ENCODE results near the gene PYGL.
"Not testable (repeated sequence)": the region's sequence is repeated elsewhere in the genome, so short reads cannot be mapped to it uniquely, and the experiment has no call there.

The PYGL gene

GRCh38 chr14:50943943-50944646 lies at the start of gene PYGL:
PYGL (minus strand) TSS chr14:50944483; CDS start chr14:50944403, 80 bp downstream.
- peak in 1 of 2 experiments; percentile 71 for DNase-seq

- DNase-seq: no peak
Observed at GRCh38 chr14:50985859-50986331, 41.6 kb upstream of the PYGL start.

GRCh38 chr14:50985124-50985858 lies 41.0 kb upstream of the PYGL start:
- no peak for DNase-seq

DNA sequence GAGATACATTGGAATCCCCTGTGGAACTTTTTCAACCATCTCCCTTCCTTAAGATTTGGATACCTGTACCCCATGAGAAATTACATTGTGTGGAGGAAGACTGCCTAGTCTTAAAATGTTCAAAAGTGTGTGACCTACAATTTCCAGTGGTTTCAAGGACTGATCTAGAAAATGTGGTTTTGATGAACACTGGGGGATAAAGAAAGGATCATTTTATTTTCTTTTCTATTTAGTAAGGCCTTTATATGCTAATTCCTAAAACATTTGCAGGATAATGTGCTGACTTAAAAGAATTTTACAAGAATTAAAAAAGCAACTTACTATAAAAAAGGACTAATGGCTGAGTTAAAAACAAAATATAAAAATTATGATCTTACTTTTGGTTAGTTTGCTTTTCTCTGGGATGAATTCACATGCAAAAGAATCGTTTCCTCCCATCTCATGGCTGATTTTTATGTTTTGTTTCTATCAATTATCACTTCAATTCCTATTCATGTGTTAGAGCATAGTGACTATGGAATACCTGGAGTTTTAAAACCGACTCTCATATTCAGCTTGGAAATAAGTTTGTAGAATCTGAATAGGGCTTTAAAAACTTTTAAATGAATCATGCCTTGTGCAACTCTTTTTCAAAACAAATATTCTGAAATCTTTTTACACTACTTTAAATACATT lies 39.9 kb upstream of the PYGL start:
- DNase-seq: no peak

DNA sequence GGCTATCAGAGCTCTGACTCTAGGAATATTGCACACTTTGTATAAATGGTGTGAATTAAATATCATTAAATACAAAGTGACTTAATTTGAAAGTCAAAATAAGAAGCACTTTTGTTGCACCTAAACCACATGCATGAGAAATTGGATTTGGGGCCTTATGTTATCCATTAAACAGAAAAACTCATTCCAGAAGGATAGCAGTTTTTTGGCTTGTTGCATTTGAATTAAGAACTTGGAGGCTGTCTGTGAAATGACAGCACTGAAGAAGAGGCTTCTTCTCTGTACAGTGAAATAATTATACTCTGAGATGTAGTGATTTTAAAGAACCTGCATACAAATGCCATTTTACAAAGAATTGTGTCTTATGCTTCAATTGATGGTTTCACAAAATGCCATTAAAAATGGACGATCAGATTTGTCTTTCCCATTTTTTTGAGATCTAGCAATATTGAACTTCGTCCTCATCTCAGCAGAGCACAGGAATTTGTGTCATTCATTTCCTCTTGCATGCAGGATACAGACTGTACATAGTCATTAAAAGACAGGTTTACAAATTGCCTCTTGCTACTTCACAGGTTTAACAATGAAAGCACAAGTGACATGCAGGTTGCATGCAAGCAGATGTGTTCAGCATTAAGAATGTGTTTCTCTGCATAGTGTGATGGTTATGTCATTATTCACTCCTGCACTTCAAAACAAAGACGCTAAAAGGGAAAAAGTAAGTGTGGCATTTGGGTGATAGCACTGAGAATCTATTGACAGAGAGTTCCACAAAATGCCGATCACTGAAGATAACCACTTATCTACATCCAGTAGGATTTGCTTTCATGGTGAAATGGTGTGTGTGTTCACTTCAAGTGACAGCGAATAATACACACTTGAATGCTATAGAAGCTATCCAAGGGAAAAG lies 35.9 kb upstream of the PYGL start:
- DNase-seq: no peak

- DNase-seq: no peak
Observed at GRCh38 chr14:50978888-50979287, 34.6 kb upstream of the PYGL start.

DNA sequence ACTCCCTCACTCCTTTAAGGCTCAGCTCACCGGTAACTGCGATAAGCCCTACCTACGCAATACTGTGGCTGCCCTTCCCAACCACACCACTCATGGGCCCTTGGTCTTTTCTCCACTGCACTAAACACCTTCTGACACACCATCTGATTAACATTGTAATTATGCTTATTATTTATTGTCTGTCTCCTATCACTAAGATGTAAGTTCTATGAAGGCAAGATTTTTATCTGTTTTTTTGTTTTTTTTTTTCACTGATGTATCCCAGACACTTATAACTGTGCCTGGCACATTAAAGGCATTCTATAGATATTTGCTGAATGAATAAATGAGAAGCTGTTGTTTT lies 34.2 kb upstream of the PYGL start:
- DNase-seq: no peak

- no peak for DNase-seq
Observed at GRCh38 chr14:50977863-50978528, 33.7 kb upstream of the PYGL start.

GRCh38 chr14:50974118-50974517 lies 29.8 kb upstream of the PYGL start:
- no peak for DNase-seq

- DNase-seq: no peak
Observed at GRCh38 chr14:50972734-50973133, 28.5 kb upstream of the PYGL start.

DNA sequence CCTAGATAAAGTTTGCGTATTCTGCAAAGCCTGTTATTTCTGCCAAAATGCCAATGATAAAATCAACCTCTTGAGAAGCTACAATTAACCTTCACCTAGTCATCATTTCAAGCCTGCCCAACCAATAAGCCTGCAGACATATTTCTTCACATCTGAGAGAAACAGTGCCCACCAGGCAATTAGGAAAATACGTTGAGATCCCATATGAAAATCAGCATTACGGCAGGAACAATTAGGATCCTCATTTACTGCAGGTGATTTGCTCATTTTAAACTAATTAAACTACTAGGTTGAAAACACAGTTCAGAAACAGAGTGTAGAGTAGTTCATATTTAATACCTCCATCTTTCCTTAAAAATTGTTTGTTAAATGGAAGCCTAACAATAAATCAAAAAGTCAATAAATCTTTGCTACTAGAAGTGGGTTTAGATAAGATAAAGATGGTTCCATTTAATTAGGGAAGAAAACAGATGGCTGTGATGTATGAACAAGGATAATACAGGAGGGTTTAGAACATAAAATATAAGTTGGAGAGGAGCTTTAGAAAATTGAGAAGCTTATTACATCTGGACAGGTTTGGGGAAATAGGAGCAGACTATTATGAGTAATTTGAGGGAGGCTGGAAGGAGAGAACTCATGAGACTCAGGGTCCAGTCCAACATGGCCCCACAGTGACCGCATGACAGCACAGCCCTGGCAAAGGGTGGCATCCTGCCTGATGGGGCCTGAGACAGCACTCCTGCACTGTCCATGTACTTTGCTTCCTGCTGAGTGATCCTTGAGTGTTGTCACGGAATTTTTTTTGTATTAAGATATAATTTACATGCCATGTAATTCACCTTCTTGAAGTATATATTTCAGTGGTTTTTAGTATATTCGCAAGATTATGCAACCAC lies 26.9 kb upstream of the PYGL start:
- DNase-seq: peak; percentile 7 to 10

DNA sequence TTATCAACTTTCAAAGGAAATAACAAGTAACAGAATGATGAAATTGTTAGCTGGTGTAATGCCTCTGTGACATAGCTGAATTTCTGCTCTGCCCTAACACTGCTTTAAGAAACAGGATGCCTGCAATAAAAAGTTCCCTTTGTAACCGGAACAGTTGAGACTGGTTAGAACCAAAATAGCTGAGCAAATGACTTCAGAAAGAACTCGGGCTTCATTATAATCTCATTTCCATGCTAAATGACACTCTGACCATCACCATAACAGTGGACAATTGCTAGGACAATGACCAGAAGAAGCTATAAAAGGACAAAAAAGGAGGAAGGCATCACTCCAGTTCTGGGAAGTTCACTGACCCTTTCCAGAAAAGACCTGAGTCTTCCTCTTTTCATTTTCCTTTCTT lies 23.5 kb upstream of the PYGL start:
- DNase-seq: no peak

DNA sequence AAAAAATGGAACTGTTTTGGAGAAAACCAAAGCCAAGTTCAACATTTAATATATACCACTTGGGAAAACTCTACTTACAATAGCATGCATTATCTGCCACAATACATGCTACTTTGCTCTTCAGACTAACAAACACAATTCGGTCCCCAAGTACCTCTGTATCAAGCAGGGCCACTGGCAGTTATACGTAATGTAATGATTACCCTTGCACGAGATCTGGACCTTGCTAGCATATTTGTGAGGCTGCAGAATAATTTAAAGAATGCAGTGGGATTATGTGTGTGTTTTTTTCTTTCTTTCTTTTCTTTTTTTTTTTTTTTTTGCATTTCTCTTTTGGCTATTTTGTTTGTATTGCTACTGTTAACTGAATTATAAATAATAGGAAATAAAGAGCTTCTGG lies 22.8 kb upstream of the PYGL start:
- no peak for DNase-seq

- DNase-seq: no peak
Observed at GRCh38 chr14:50964683-50965390, 20.6 kb upstream of the PYGL start.

GRCh38 chr14:50963919-50964318 lies 19.6 kb upstream of the PYGL start:
- DNase-seq: no peak

GRCh38 chr14:50961605-50962221 lies 17.4 kb upstream of the PYGL start:
- DNase-seq: no peak

GRCh38 chr14:50957296-50957695 lies 13.0 kb upstream of the PYGL start:
- no peak for DNase-seq

GRCh38 chr14:50956421-50956820 lies 12.1 kb upstream of the PYGL start:
- DNase-seq: not testable (repeated sequence)

DNA sequence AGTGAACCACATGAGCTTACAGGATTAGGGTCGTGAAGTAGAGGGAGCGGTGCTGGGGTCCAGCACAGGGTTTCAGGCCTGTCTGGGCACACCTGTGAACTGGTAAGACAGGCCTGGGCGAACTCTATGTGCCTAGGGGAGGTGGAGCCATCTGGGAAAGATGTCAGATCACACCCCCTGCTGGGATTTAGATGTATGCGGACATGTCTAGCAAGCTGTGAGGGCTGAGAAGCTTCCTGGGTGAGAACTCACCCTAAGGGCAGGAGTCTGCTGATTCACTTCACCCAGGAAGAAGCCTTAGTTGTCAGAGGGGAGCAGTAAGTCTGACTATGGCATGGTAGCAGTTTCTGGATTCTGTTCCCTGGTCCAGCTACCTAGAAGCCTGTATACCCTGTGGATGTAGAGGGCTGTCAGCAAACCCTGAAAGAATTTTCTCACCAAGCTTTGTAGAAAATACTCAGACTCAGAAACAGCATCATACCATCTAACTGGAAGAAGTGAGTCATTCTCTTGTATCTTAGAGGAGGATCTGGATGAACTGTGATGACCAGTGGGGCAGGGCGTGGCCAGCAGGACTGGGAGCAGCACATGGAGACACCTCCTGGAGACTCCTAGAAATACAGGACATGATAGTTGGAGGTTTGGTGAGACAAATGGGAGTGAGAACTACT lies 11.2 kb upstream of the PYGL start:
- peak; percentile 66 to 67 for DNase-seq
